HPDE6-E6E7 (cell line): ENCODE results near the gene PSPN.
"Not testable (repeated sequence)": the region's sequence is repeated elsewhere in the genome, so short reads cannot be mapped to it uniquely, and the experiment has no call there.

Source experiments
- DNase-seq: peaks from one replicate; pipeline ENCODE4 v3.0.0; 2011; ENCODE audit warnings: missing footprints; ENCODE audit errors: extremely low spot score

The PSPN gene

DNA sequence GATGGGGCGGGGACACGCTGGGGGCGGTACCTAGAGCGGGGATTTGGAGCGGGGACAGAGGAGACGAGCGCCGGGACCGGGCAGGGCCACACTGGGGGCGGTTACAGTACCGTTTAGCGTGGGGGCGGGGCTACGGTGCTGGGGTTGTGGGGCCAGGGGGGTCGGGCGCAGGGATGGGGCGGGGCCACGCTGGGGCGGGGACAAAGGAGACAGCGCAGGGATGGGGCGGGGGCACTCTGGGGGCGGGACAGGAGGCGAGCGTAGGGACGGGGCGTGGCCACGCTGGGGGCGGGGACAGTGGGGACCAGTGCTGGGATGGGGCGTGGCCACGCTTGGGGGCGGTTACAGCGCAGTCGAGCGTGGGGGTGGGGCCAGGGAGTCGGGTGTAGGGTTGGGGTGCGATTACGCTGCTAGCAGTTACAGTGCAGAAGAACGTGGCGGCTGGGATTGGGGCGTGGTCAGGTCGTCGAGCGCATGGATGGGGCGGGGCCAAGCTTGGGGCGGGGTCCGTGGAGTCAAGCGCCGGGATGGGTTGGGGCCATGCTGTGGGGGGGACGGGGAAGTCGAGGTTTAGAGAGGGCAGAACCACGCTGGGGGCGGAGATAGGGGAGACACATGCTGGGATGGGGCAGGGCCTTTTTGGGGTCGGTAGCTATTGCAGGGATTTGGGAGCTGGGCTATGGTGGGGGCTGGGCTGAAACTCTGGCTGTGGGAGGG, 2.5 kb downstream of the PSPN start:
- DNase-seq = peak; percentile 97

DNA sequence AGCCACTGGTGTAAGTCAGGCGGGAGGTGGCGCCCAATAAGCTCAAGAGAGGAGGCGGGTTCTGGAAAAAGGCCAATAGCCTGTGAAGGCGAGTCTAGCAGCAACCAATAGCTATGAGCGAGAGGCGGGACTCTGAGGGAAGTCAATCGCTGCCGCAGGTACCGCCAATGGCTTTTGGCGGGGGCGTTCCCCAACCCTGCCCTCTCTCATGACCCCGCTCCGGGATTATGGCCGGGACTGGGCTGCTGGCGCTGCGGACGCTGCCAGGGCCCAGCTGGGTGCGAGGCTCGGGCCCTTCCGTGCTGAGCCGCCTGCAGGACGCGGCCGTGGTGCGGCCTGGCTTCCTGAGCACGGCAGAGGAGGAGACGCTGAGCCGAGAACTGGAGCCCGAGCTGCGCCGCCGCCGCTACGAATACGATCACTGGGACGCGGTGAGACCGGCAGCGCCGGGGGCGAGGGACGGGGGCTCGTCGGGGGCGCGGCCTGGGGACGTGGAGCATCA, 3.1 kb downstream of the PSPN start, which contains the start of gene ALKBH7:
Gene ALKBH7 (plus strand): TSS at position 201 of the 502 bp plus-strand sequence. CDS start 27 bp downstream, at position 228.
- DNase-seq = peak; percentile 98

DNA sequence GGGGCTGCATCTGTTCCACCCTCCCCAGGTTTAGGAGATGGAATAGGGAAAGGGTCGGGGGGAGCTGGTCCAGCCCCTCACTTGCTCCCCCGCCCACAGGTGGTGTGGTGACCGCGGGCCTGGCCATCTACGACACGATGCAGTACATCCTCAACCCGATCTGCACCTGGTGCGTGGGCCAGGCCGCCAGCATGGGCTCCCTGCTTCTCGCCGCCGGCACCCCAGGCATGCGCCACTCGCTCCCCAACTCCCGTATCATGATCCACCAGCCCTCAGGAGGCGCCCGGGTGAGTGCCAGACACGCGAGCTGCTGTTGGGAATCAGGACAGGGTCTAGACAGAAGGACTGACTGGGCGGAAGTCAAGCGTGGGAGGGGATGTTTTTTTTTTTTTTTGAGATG, 11.4 kb downstream of the PSPN start:
- no peak for DNase-seq

DNA sequence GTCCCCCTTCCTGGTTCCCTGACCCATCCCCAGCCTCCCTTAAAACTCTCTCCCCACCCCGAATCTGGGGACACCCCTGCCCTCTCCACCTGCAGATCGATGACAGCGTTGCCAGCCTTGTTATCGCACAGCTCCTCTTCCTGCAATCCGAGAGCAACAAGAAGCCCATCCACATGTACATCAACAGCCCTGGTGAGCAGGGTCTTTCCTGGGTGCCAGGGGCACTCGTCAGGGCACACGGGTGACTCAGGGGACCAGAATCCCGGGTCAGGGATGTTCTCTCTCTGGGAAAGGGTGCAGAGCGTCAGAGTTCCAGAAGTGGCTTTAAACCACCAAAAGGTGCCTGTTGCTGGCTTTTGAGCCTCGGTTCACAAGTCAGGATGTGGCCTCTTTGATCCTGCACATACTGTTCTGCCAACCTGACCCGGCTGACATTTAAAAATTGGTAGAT, 13.4 kb downstream of the PSPN start:
- no peak for DNase-seq

DNA sequence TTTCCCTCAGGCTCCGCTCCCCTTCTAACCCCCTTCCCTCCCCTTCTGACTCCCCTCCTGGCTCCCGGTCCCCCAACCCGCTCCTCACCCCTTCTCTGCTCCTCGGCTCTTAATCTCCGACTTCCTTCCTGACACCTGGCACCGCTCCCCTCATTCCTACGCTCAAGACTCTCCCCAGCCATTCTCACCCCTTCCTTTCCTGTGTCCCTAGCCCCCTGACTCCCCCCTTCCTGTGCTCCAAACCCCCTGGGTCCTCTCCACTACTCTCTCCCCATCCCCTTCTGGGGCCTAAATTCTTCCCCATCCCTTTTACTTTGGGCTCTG, 13.7 kb downstream of the PSPN start:
- no peak for DNase-seq

DNA sequence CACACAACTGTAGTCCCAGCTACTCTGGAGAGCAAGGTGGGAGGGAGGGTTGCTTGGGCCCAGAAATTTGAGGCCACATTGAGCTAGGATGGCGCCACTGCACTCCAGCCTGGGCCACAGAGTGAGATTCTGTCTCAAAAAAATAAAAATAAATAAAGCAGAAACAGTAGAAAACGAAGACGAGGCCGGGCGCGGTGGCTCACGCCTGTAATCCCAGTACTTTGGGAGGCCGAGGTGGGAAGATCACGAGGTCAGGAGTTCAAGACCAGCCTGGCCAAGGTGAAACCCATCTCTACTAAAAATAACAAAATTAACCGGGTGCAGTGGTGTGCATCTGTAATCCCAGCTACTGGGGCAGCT, 14.9 kb downstream of the PSPN start:
- DNase-seq = not testable (repeated sequence)

DNA sequence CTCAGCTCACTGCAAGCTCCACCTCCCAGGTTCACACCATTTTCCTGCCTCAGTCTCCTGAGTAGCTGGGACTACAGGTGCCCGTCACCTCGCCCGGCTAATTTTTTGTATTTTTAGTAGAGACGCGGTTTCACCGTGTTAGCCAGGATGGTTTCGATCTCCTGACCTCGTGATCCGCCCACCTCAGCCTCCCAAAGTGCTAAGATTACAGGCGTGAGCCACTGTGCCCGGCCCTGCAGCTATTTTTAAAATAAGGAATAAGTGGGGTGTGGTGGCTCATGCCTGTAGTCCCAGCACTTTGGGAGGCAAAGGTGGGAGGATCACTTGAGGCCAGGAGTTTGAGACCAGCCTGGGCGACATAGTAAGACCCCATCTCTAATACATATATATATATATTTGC, 15.3 kb downstream of the PSPN start:
- not testable (repeated sequence) for DNase-seq

DNA sequence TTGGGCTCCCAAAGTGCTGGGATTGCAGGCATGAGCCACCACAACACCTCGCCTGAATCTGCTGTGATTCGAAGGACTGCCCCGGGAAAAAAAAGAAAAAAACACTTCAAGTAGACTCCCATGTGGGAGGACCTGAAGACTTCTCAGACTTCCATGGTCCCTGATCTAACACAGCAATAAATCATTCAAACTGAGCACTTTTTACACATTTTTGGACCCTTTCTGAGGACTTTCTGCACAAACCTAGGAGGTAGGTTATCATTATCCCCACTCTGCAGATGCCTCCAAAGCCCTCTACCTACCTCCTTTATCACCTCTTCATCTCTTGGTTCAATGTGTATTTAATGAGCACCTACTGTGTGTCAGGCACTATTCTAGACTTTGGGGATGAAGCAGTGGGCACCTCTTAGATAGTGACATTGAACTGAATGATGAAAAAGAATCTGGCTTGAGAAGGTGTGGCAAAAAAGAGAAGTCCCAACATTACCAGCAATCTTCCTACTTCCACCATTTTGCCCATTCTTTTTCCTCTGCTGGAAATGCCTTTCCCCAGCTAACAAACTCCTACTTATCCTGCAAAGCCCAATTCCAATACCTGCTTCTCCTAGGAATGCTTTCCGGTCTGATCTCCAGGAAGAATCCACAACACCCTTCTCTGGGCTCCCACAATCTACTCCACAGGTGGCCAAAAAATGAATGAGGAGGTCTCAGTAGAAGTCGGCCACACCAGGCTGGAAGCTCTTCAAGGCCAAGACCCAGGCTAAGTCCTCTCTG, 16.0 kb downstream of the PSPN start:
- DNase-seq = no peak

DNA sequence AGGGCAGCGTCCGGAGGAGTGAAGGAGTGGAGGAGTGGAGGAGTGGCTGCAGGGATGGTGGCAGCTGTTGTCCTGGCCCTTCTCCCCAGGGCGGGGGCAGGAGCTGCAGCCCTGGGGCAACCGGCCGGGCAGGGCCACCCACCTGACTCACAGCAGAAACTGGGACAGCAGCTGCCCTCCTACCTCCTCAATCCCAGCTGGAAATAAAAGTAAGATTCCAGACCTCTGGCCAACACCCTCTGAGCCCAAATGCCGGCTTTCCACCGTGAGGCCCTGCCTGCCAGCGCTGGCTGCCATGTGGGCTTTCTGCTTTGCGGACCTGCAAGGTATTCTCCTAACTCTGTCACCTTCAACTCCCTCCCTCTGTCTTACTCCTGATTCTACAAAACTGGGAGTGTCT, 17.7 kb downstream of the PSPN start:
- no peak for DNase-seq

DNA sequence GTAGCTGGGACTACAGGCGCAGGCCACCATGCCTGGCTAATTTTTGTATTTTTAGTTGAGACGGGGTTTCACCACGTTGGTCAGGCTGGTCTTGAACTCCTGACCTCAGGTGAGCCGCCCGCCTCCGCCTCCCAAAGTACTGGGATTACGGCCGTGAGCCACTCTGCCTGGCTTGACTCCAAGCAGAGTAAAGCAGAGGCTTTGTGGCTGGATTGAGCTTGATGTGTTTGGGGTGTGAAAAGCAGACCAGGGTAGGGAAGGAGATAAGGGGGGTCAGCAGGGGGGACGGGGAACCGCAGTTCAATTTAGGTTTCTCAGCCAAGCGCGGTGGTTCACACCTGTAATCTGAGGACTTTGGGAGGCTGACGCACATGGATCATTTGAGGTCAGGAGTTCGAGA, 18.6 kb downstream of the PSPN start:
- no peak for DNase-seq

DNA sequence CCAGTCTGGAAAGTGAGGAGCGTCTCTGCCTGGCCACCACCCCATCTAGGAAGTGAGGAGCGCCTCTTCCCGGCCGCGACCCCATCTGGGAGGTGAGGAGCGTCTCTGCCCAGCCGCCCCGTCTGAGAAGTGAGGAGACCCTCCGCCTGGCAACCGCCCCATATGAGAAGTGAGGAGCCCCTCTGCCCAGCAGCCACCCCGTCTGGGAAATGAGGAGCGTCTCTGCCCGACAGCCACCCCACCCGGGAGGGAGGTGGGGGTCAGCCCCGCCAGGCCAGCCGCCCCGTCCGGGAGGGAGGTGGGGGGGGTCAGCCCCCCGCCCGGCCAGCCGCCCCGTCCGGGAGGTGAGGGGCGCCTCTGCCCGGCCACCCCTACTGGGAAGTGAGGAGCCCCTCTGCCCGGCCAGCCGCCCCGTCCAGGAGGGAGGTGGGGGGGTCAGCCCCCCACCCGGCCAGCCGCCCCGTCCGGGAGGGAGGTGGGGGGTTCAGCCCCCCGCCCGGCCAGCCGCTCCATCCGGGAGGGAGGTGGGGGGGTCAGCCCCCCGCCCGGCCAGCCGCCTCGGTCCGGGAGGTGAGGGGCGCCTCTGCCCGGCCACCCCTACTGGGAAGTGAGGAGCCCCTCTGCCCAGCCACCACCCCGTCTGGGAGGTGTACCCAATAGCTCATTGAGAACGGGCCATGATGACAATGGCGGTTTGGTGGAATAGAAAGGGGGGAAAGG, 20.3 kb downstream of the PSPN start:
- not testable (repeated sequence) for DNase-seq

DNA sequence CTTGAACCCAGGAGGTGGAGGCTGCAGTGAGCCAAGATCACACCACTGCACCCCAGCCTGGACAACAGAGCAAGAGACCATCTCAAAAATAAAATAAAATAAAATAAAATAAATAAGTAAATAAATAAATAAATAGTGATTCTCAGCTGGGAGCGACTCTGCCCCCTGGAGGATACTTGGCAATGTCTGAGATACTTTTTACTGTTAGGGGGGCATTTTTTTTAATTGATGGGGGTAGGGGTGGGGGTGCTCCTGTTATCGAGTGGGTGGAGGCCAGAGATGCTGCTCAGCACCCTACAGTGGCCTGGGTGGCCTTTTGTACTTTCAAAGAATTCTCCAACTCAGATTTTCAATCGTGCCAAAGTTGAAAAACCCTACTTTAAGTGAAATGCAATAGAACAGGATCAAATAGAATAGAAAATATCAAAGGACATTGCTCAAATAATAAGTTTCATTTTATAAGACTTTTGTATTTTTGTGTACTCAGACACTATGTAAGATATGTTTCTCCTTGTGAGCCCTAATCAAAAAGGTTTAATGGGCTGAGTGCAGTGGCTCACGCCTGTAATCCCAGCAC, 21.5 kb downstream of the PSPN start:
- DNase-seq = no peak

DNA sequence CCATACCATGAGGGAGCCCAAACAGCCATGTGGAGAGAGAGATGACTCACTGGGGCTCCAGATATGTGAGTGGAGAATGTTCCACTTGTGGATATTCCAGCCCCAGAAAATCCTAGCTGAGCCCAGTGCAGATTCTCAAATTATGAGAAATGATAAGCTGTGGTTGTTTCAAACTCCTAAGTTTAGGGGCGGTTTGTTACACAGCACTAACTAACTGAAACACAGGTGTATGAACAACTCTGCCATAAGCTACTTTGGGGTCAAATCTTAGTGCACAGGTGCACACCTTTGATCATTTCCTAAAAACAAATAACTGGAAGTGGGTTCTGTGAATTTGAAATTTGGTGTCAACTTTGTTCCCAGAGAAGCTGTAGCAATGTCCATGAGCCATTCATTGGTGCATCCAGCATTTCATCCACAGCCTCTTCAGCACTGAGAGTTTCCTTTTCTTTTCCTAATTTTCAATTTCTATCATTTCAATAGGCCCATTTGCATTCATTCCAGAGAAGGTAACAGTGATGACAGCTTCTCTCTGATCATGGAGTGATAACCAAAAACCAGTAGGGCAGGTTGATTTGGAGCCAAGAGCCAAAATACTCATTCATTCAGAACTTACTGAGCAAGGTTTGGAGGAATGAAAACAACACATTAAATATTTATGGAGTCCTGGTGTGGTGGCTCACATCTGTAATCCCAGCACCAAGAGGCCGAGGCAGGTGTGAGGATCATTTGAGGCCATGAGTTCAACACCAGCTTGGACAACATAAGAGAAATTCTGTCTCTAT, 23.2 kb downstream of the PSPN start:
- no peak for DNase-seq

DNA sequence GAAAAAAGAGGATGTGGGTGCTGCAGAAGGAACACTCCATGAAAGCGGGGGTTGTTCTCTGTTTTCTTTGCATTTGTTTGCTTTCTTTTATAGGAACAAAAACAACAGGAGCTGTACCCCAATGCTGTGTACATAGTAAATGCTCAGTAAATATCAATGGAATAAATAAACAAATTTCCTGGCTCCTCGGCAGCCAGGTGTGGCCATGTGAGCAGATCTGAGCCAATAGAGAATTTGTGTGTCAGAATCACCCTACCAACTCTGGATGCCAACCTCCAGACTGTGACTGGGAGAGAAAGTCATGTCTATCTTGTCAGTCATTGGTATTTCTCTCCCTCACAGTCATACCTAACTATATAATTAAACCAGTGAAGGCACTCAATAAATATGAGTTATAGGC, 25.0 kb downstream of the PSPN start:
- no peak for DNase-seq

DNA sequence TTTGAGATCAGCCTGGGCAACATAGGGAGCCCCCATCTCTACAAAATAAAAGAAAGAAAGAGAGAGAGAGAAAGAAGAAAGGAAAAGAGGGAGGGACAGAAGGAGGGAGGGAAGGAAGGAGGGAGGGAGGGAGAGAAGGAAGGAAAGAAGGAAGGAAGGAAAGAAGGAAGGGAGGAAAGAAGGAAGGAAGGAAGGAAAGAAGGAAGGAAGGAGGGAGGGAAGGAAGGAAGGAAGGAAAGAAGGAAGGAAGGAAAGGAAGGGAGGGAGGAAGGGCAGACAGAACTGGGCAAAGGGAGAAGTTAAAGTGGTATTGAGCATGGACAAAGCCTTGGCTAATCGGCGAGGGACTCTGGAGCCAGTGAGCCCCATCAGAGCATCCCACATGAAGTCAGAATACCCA, 26.5 kb downstream of the PSPN start:
- DNase-seq = not testable (repeated sequence)

DNA sequence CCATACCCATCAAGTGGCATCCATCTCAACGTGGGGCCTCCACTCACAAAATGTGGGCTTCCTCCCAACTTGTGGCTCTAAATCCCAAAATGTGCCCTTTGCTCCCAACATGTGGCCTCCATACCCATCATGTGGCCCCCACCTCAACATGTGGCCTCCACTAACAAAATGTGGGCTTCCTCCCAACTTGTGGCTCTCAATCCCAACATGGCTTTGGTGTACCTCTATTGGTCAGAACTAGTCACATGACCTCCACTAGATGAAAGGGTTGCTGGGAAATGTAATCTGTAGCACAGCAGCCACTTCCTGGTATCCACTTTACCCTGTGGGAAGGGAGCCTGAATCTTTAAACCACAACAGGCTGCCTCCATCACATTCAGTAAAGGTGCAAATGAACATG, 32.3 kb downstream of the PSPN start:
- DNase-seq = no peak

DNA sequence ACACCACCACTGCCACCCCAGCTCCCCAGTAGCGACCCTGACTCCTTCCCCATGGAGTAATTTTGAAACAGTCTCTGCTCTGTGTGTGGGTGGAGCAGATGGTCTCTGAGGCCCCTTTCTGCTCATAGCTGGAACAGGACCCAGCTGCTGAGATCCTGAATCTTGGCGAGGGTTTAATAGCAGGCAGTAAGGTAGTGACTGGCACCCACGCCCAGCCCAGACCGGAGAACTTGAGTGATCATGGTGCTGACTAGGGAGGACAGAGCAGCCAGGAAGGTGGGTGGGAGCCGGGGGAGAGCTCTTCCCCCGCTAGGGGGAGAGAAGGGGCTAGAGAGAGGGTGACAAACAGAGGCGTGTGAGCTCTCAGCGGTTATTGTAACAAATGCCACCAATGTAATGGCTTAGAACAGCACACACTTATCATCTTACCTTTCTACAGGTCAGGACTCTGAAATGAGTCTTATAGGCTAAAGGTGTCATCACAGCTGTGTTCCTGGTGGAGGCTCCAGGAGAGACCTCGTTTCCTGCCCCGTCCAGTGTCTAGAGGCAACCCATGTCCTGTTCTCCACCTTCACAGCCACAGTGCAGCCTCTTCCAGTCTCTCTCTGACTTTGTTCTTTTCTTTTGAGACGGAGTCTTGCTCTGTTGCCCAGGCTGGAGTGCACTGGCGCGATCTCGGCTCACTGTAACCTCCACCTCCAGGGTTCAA, 35.1 kb downstream of the PSPN start:
- DNase-seq = no peak

DNA sequence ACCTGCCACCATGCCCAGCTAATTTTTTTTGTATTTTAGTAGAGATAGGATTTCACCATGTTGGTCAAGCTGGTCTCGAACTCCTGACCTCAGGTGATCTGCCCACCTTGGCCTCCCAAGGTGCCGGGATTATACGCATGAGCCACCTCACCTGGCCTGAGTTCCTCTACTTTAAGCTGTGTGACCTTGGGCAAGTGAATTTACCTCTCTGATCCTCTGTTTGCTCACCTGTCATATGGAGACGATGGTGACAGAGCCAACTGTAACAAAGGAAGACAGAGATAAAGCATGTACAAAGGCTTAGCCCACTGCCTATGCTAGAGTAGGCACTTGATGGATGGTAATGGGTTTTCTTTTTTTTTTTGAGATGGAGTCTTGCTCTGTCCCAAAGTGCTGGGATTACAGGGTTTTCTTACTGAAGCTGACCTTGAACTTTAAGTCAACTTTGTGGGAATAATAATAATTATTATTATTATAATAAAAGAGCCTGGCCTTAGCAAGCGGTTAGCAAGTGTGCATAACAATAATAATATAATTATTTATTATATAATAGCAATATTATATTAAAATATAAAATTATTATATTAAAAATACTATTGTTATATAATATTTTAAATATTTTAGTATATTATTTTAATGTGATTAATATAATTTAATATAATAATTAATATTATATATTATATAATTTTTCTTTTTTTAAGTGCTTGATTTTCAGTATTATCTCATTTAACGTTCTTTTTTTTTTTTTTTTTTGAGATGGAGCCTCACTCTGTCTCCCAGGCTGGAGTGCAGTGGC, 41.0 kb downstream of the PSPN start:
- no peak for DNase-seq

DNA sequence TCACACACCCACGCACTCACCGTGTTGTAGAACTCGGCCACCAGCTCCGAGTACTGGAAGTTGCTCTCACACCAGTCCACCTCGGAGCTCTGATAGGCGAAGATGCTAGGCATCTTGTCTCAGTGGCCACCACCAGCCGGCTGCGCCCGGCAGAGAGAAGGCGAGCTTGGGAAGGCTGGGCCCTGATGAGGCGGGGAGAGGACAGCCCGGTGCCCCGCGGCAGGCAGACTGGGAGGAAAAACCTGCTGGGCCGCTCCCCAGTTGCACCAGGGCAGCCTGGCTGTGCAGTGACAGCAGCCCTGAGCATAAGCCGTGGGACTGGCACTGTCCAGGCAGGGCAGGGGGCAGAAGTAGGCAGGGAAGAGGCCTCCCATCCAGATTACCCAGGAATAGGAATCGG, 42.3 kb downstream of the PSPN start, which contains the start of gene ACER1:
Gene ACER1 (minus strand): TSS at position 174 of the 400 bp plus-strand sequence. CDS start 61 bp downstream, at position 113.
- DNase-seq = no peak

DNA sequence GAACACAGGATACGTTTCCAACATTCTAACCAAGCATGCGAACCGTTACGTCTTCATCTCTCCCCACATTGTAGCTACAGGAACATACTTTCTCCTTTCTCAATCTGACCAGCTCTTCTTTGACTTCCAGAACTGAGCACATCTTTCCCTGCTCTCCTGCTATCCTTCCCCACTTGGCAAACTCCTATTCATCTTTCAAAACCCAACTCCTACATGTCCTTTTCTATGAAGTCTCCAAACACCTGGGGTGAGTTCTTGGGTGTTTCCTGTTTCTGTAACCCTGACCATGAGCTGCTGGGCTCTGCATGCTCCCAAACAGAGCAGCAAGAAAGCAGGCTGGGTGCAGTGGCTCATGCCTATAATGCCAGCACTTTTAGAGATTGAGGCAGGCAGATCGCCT, 48.9 kb downstream of the PSPN start:
- no peak for DNase-seq
